CD14-positive monocyte (primary cell): ENCODE results near the gene SLC25A51. TPM values are rescaled to one million over a fixed set of nuclear protein-coding genes. Genes with fewer than 3 reads are reported as not detected.
A peak's percentile ranks its signal among the peaks of the same experiment; 100 is the strongest.

Source experiments
- DNase-seq, 3 donors: peaks; one replicate each; pipeline ENCODE4 v3.0.0-alpha.2; 2011 to 2022
- H2AFZ ChIP-seq: 2 replicates; pipeline ENCODE4 v1.6.0; 2012; ENCODE audit warnings: mild to moderate bottlenecking, low read depth, low read length, inconsistent platforms; ENCODE audit not compliant: insufficient read depth, poor library complexity, severe bottlenecking
- H3K27ac ChIP-seq, 2 donors: 1 replicate in 1 of 2; 2 replicates in 1 of 2; pipeline ENCODE4 v1.5.1; 2012 to 2013; ENCODE audit warnings: low read length in 2 of 2, control low read depth in 1 of 2, inconsistent platforms in 1 of 2, low read depth in 1 of 2, mild to moderate bottlenecking in 1 of 2
- H3K27me3 ChIP-seq, 2 donors: one replicate each; pipeline versions ENCODE4 v1.6.0 to v1.6.1; 2011 to 2013; ENCODE audit warnings: low read length in 2 of 2; ENCODE audit not compliant: control insufficient read depth in 2 of 2, insufficient read depth in 2 of 2
- H3K36me3 ChIP-seq, 2 donors: replicated peaks in 1 of 2; 1 replicate in 1 of 2; 2 replicates in 1 of 2; pipeline versions ENCODE4 v1.5.1 to v1.6.1; 2012 to 2013; ENCODE audit warnings: low read length in 2 of 2, control low read depth in 1 of 2, inconsistent platforms in 1 of 2, mild to moderate bottlenecking in 1 of 2; ENCODE audit not compliant: insufficient read depth in 2 of 2, control insufficient read depth in 1 of 2
- H3K4me1 ChIP-seq, 2 donors: 1 replicate in 1 of 2; 2 replicates in 1 of 2; pipeline versions ENCODE4 v1.5.1 to v1.6.1; 2012 to 2013; ENCODE audit warnings: low read length in 2 of 2, control low read depth in 1 of 2, inconsistent platforms in 1 of 2, mild to moderate bottlenecking in 1 of 2, moderate library complexity in 1 of 2; ENCODE audit not compliant: insufficient read depth in 2 of 2, control insufficient read depth in 1 of 2
- H3K4me2 ChIP-seq: replicated peaks from 2 replicates; pipeline ENCODE3; 2012; ENCODE audit warnings: low read length, moderate library complexity, mild to moderate bottlenecking; ENCODE audit not compliant: poor library complexity, severe bottlenecking; ENCODE audit errors: extremely low read depth
- H3K4me3 ChIP-seq, 3 experiments: fragments of 200-600 bp in 1 of 3; sonication (generic) in 1 of 3; replicated peaks in 1 of 3; 1 replicate in 2 of 3; 2 replicates in 1 of 3; pipeline ENCODE4 v1.5.1; 2011 to 2013; ENCODE audit warnings: low read length in 3 of 3, mild to moderate bottlenecking in 3 of 3, control low read depth in 2 of 3, low read depth in 2 of 3, inconsistent platforms in 1 of 3, moderate library complexity in 1 of 3
- H3K79me2 ChIP-seq: 2 replicates; pipeline ENCODE4 v1.6.0; 2012; ENCODE audit warnings: mild to moderate bottlenecking, control low read depth, inconsistent platforms, low read length, moderate library complexity; ENCODE audit not compliant: insufficient read depth
- H3K9ac ChIP-seq: 2 replicates; pipeline ENCODE4 v1.6.0; 2017; ENCODE audit warnings: low read length, mild to moderate bottlenecking; ENCODE audit not compliant: insufficient read depth, poor library complexity, severe bottlenecking
- H3K9me3 ChIP-seq, 2 donors: replicated peaks in 1 of 2; 1 replicate in 1 of 2; 2 replicates in 1 of 2; pipeline versions ENCODE4 v1.5.1 to v1.6.1; 2012 to 2013; ENCODE audit warnings: low read length in 2 of 2, control low read depth in 1 of 2; ENCODE audit not compliant: control insufficient read depth in 1 of 2, insufficient read depth in 1 of 2
- H4K20me1 ChIP-seq: 2 replicates; pipeline ENCODE4 v1.6.0; 2012; ENCODE audit warnings: mild to moderate bottlenecking, low read length, control low read depth, moderate library complexity; ENCODE audit not compliant: insufficient read depth
- H3K27ac Mint-ChIP-seq, 7 donors: one replicate each; pipeline ENCODE4 v1.8.0; 2020; ENCODE audit warnings: mild to moderate bottlenecking in 7 of 7, mixed read lengths in 7 of 7, moderate library complexity in 6 of 7, inconsistent platforms in 2 of 7
- H3K27me3 Mint-ChIP-seq, 3 donors: one replicate each; pipeline ENCODE4 v1.8.0; 2021 to 2022; ENCODE audit warnings: low read depth in 3 of 3, mild to moderate bottlenecking in 3 of 3, mixed read lengths in 3 of 3, moderate library complexity in 3 of 3, inconsistent platforms in 1 of 3
- H3K36me3 Mint-ChIP-seq, 2 donors: one replicate each; pipeline ENCODE4 v1.8.0; 2020; ENCODE audit warnings: mixed read lengths in 2 of 2, inconsistent platforms in 1 of 2, mild to moderate bottlenecking in 1 of 2
- H3K4me1 Mint-ChIP-seq: one replicate; pipeline ENCODE4 v1.8.0; 2020; ENCODE audit warnings: mild to moderate bottlenecking, mixed read lengths
- H3K4me3 Mint-ChIP-seq, 2 donors: one replicate each; pipeline ENCODE4 v1.8.0; 2020; ENCODE audit warnings: mild to moderate bottlenecking in 2 of 2, mixed read lengths in 2 of 2, moderate library complexity in 1 of 2
- H3K9me3 Mint-ChIP-seq, 7 donors: one replicate each; pipeline ENCODE4 v1.8.0; 2020 to 2022; ENCODE audit warnings: mixed read lengths in 7 of 7, mild to moderate bottlenecking in 6 of 7, moderate library complexity in 6 of 7, inconsistent platforms in 2 of 7
- CTCF ChIP-seq: fragments of 200-600 bp; IDR thresholded peaks from one replicate; pipeline ENCODE4 v1.8.0; 2022; ENCODE audit warnings: antibody characterized with exemption, mild to moderate bottlenecking
- WGBS: methylation state at CpG from one replicate; pipeline ENCODE4 v1.1.5; 2013; ENCODE audit warnings: missing lambda C conversion rate; ENCODE audit not compliant: insufficient coverage; 5-methylcytosine and 5-hydroxymethylcytosine counted together
- intact Hi-C, 2 donors: fragments of 100-400 bp; cut with micrococcal nuclease; formaldehyde crosslinking; loops; one replicate each; pipeline versions ENCODE4 v1.15.0 to v1.15.1; 2023
- polyA plus RNA-seq, 3 donors: library from polyadenylated mRNA; depleted of rRNA in 1 of 3; unstranded in 2 of 3; stranded (reverse) in 1 of 3; fragments of 300-500 nt in 2 of 3; fragments of >200 nt in 1 of 3; fragmentation: Illumina TruSeq in 2 of 3; gene quantifications; 1 replicate in 2 of 3; 2 replicates in 1 of 3; pipeline ENCODE4 v1.2.3, GENCODE V29; 2012 to 2021

The SLC25A51 gene
- polyA plus RNA-seq, 3 donors, result 5.9 to 12.4 (median 8.9) TPM

DNA sequence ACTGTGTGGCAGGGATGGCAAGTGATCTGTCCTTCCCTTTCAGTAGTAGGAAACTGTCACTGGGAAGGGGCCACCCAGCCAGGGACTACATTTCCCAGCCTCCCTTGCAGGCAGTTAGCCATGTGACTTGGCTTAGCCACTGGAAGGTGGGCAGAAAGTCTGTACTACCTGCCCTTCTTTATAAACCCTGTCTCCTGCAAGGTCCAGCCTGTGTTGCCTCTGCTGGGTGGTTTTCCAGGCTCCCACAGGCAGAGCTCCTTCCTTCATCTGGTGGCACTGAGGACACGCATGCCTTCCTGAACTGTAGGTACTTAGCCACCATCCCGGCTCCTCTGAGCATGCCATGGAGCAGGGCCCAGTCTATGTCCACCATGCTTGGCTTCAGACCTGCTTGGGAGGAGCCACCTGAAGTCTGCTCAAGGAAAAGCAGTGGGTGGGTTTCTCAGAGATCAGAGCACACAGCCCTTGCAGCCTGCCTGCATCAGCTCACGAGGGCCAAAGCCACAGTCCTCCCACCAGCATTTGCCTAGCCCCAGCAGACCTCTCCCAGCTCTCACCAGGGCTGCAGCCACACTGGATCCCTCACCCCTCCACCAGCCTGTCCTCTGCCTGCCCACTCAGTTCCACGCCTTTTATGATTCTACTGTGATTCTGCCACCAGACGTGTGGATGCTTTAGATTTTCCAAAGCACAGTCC is 16.7 kb upstream of the SLC25A51 start:
- intact Hi-C loops, result no loop called here
- Histone ChIP-seq H3K4me2 (no peak overlapping the region), H3K4me3 (no peak overlapping the region), H3K9ac (no peak overlapping the region), H3K9me3 (no peaks in the 10 kb centered on the region), H3K27me3 (no peaks in the 10 kb centered on the region), H3K36me3 (no peaks in the 10 kb centered on the region), H3K27ac (no peak overlapping the region), H2AFZ (no peak overlapping the region), H3K79me2 (no peaks in the 10 kb centered on the region), H3K4me1 (peaks cover 0 to under 1% of the 10 kb centered on the region in 2 donors), H4K20me1 (no peaks in the 10 kb centered on the region)
- TF ChIP-seq CTCF, result no peak
- H3K9me3 Mint-ChIP-seq, result no peaks in the 10 kb centered on the region
- H3K27me3 Mint-ChIP-seq, result no peaks in the 10 kb centered on the region
- H3K36me3 Mint-ChIP-seq, result peaks cover 0 to 4% of the 10 kb centered on the region in 2 donors
- peaks cover 2% of the 10 kb centered on the region for H3K4me1 Mint-ChIP-seq
- no peak overlapping the region for H3K27ac Mint-ChIP-seq
- DNase-seq, result peak in 2 of 3 donors; percentile 10 to 12
- 100% methylated on average over 5 of the region's 5 CpGs for WGBS
- no peak overlapping the region for H3K4me3 Mint-ChIP-seq

GRCh38 chr9:37919956-37920335 is 16.0 kb upstream of the SLC25A51 start:
- no peak overlapping the region for H3K27ac Mint-ChIP-seq

More at GRCh38 chr9:37919956-37920335, 16.0 kb upstream of the SLC25A51 start:
- TF ChIP-seq CTCF, result no peak
- no peaks in the 10 kb centered on the region for H3K9me3 ChIP-seq
- H3K4me1 ChIP-seq, result no peaks in the 10 kb centered on the region
- intact Hi-C loops, result loop anchor here (5.0 to 10.0 kb wide), 6 partner anchors 72 to 485 kb away; partner anchors contain the start of genes ALDH1B1 (in 1 of the 2) and SHB (in 1 of the 2)
- no peaks in the 10 kb centered on the region for H3K27me3 ChIP-seq
- Mint-ChIP-seq H3K4me1 (peaks cover 2% of the 10 kb centered on the region), H3K4me3 (no peak overlapping the region), H3K36me3 (peaks cover 0 to 4% of the 10 kb centered on the region in 2 donors), H3K27me3 (no peaks in the 10 kb centered on the region), H3K9me3 (no peaks in the 10 kb centered on the region)
- H3K36me3 ChIP-seq, result no peaks in the 10 kb centered on the region
- no peak overlapping the region for H3K4me2 ChIP-seq
- H3K9ac ChIP-seq, result no peak overlapping the region
- no peaks in the 10 kb centered on the region for H3K79me2 ChIP-seq
- DNase-seq, result no peak
- no peak overlapping the region for H2AFZ ChIP-seq
- no peak overlapping the region for H3K27ac ChIP-seq
- no peak overlapping the region for H3K4me3 ChIP-seq
- 93% methylated on average over 3 of the region's 6 CpGs for WGBS
- H4K20me1 ChIP-seq, result no peaks in the 10 kb centered on the region
